ENCODE results near the gene ANXA6.
"Not testable (repeated sequence)": the region's sequence is repeated elsewhere in the genome, so short reads cannot be mapped to it uniquely, and the experiment has no call there.

Gene ANXA6

DNA sequence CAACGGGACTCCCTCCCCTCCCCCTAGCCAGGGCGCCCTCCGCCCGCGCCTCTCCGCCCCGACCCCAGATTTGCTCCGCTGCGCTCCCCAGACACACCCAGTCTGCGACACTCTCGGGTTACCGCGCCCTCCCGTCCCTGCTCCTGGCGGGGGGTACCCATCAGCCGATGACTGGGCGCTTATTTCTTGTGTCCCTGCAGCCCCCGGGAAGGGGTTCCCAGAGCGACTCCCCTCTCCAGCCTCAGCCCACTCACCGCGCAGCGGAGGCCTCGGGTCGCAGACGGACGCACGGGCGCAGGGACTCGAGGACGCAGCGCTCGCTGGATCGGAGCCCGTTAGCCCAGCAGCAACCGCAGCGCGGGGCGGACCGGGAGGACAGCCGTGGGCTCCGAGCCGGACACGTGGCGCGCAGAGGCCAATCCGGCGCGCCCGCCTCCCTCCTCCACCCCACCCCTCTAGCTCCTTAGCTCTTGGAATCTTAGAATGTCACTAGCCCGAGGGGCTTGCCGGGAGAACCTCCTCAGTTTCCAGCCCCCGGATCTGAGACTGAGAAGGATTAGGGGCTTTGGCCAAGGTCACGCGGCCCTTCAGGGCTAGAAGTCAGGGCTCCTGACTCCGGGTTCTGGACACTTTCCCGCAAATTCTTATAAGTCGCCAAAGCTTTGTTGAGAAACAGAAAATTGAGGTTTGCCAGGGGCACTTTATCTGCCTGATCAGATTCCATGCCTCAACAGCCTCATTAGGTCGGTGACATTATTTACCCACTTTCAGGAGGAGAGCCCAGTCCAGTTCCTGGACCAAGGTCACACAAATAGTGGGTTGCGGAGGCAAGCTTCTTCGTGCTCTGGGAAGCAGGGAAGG, at the start of gene ANXA6:
Gene ANXA6, minus strand, starts transcription at position 354 of the 861 bp plus-strand sequence. CDS start 9,878 bp downstream, outside the sequence.
- H3K36me3 Mint-ChIP-seq, result peaks cover 43% of the 10 kb centered on the region
- H3K27ac Mint-ChIP-seq, result peak within 1 kb of the TSS; percentile 90
- peak within 1 kb of the TSS; percentile 96 for H3K4me3 Mint-ChIP-seq
- DNase-seq (ENCODE audit: low spot score in 2 of 2), result peak; percentile 64 to 82
- no peaks in the 10 kb centered on the region for H3K9me3 Mint-ChIP-seq
- peaks cover 60% of the 10 kb centered on the region for H3K4me1 Mint-ChIP-seq
- ATAC-seq, result peak; percentile 85

DNA sequence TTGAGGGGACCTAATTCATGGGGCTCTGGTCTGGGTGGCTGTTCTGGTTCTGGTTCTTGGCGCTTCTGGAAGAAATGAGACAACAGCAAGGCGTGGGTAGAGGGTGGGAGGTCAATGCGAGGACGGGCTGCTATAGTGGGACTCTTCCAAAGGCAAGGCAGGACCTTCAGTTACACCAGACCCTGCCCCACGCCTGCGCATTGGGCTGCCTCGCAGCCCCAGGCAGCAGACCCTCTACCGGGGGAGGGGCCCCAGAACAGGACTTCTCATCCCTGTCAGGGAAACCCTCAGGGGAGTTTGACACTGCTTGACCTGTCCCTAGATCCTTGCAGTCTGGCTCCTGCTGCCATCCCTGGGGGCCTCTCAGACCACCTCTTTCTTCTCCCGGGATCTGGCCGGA, 47.8 kb upstream of the ANXA6 start:
- H3K4me3 Mint-ChIP-seq, result no peak overlapping the region
- DNase-seq (ENCODE audit: low spot score in 2 of 2), result no peak
- ATAC-seq, result no peak
- peak overlapping the region; percentile 72 for H3K27ac Mint-ChIP-seq
- peaks cover 41% of the 10 kb centered on the region for H3K4me1 Mint-ChIP-seq
- peaks cover 30% of the 10 kb centered on the region for H3K36me3 Mint-ChIP-seq
- no peaks in the 10 kb centered on the region for H3K9me3 Mint-ChIP-seq

DNA sequence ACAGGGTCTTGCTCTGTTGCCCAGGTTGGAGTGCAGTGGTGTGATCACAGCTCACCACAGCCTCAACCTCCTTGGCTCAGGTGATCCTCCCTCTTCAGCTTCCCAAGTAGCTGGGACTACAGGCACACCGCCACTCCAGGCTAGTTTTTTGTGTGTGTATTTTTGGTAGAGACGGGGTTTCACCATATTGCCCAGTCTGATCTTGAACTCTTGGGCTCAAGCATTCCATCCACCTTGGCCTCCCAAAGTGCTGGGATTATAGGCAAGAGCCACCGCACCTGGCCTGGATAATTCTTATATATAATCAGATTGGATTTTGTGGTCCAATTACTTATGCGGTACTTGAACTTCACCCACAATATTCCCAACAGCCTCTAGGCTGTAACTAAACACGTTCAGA, 46.5 kb upstream of the ANXA6 start:
- no peak for ATAC-seq
- Mint-ChIP-seq H3K36me3 (peaks cover 44% of the 10 kb centered on the region), H3K4me3 (no peak overlapping the region), H3K4me1 (peaks cover 38% of the 10 kb centered on the region), H3K27ac (peak overlapping the region; percentile 50), H3K9me3 (no peaks in the 10 kb centered on the region)
- no peak for DNase-seq (ENCODE audit: low spot score in 2 of 2)

DNA sequence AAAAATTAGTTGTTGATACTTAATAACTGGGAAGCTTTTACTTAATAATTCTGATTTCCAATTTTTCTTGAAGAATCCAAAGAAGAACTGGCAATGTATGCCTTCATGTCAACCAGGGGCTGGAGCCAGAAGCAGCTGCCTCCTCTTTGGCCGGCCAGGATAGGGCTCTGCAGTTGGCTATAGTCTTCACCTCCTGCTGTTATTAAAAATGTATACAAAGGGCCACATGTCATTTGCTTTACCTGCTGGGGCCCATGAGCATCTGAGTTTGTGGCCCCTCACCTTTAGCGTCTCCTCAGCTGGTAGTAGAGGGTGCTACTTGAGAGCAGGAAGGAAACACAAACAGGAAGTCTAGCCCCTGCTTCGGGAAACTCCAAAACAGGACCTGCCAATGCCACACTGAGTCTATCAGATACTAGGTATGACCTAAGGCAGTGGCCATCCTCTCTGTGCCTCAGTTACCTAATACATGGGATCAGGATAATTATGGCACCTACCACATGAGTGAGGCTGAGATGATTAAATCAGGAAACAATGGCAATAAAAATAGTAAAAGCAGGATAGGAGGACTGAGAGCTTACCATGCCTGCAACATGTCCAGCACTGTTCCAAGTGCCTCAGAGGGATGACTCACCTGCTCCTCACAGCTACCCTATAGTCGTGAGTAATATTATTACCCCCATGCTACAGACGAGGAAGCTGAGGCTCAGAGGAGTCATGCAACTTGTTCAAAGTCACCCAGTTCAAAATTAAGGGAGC, 45.0 kb upstream of the ANXA6 start:
- peaks cover 58% of the 10 kb centered on the region for H3K36me3 Mint-ChIP-seq
- H3K4me3 Mint-ChIP-seq, result peak overlapping the region; percentile 28
- H3K4me1 Mint-ChIP-seq, result peaks cover 28% of the 10 kb centered on the region
- peak in 1 of 2 donors; percentile 67 for DNase-seq (ENCODE audit: low spot score in 2 of 2)
- peak overlapping the region; percentile 91 for H3K27ac Mint-ChIP-seq
- no peaks in the 10 kb centered on the region for H3K9me3 Mint-ChIP-seq
- ATAC-seq, result peak; percentile 99

DNA sequence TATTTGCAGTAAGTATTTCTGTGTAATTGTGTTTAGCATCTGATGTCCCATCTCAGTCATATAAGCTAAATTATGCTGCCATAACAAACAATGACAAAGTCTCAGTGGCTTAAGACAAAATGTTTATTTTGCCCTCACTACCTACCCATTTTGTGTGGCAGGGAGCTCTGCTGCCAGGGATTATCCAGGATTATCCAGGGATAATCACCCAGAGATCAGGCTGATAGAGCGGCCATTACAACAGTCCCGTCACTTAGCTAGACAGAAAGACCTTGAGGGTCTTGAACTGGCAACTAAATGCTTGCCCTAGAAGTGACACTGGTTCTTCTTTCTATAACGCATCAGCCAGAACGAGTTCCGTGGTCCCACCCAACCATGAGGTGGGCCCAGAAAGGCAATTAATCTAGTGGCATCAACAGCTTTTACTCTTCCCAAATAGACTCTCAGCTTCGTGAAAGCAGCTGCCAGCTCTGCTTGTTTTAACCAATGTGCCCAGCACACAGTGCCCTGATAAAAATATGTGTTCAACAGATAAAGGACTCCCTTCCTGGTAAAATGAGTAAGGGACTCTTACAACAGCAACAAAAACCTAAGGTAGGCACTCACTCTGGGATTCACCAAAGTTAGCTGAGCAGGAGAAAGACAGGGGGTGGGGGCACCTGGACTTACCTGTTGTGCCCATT, 43.5 kb upstream of the ANXA6 start:
- peaks cover 72% of the 10 kb centered on the region for H3K36me3 Mint-ChIP-seq
- H3K9me3 Mint-ChIP-seq, result no peaks in the 10 kb centered on the region
- no peak for ATAC-seq
- H3K4me1 Mint-ChIP-seq, result peaks cover 36% of the 10 kb centered on the region
- H3K4me3 Mint-ChIP-seq, result no peak overlapping the region
- H3K27ac Mint-ChIP-seq, result peak overlapping the region; percentile 91
- DNase-seq (ENCODE audit: low spot score in 2 of 2), result no peak

DNA sequence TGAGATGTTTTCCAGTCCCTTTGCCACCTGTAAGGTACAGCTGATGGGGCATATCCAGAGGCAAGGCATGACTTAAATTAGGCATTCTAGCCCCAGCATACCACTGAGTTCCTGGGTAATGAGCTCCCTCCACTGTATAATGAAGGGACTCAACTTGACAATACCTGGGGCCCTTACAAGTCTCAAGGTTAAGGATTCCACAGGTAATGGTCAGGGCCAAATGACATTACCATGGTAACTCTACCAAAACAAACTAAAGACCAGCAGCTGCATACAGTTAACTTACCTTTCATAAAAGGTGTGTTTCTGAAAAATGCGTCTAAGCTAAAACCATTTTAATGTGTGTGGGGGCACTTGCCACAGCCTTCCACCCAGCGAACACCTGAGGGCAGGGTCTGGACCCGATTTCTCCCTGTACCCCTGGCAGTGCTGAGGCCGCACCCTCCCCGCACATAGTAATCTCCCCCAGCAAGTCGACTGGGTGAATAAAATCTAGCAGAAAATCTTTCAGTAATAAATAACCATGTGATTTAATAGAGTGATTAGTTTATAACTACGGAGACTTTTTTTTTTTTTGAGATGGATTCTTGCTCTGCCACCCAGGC, 42.1 kb upstream of the ANXA6 start:
- Mint-ChIP-seq H3K4me3 (no peak overlapping the region), H3K4me1 (peaks cover 37% of the 10 kb centered on the region)
- DNase-seq (ENCODE audit: low spot score in 2 of 2), result no peak

DNA sequence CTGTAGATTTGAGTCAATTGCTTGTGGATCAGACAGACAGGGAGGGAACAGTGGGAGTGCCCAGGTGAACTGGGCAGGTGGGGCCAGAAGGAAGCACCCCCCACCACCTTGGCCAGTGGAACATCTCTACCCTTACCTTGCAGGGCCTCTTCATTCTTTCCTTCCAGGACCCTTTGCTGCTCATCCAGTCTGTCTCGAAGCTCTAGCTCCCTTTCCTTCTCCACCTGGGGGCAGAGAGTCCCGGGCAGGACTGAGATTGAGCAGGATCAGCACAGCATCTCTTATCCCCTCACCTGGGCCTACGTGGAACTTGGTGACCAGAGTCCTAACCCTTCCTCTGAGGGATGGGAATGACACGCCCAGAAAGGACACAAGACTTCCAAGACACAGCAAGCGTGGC, 41.3 kb upstream of the ANXA6 start:
- Mint-ChIP-seq H3K9me3 (no peaks in the 10 kb centered on the region), H3K27ac (peak overlapping the region; percentile 91), H3K36me3 (peaks cover 85% of the 10 kb centered on the region), H3K4me3 (no peak overlapping the region), H3K4me1 (peaks cover 37% of the 10 kb centered on the region)
- DNase-seq (ENCODE audit: low spot score in 2 of 2) (no peak), ATAC-seq (no peak)

More for the DNA sequence above, 42.1 kb upstream of the ANXA6 start:
- H3K27ac Mint-ChIP-seq, result peak overlapping the region; percentile 91
- no peaks in the 10 kb centered on the region for H3K9me3 Mint-ChIP-seq
- ATAC-seq, result no peak
- peaks cover 85% of the 10 kb centered on the region for H3K36me3 Mint-ChIP-seq

DNA sequence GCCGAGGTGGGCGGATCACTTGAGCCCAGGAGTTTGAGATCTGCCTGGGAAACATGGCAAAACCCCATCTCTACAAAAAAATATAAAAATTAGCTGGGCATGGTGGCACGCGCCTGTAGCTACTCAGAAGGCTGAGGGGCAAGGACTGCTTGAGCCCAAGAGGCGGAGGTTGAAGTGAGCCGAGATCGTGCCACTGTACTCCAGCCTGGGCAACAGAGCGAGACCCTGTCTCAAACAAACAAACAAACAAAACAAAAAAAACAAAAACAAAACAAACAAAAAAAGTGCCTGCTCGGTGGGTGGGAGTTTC, 39.7 kb upstream of the ANXA6 start:
- DNase-seq (ENCODE audit: low spot score in 2 of 2); H3K4me3 Mint-ChIP-seq; ATAC-seq; H3K9me3 Mint-ChIP-seq: not testable (repeated sequence)
- peaks cover 97% of the 10 kb centered on the region for H3K36me3 Mint-ChIP-seq
- H3K4me1 Mint-ChIP-seq, result peaks cover 35% of the 10 kb centered on the region
- H3K27ac Mint-ChIP-seq, result peak overlapping the region; percentile 91

DNA sequence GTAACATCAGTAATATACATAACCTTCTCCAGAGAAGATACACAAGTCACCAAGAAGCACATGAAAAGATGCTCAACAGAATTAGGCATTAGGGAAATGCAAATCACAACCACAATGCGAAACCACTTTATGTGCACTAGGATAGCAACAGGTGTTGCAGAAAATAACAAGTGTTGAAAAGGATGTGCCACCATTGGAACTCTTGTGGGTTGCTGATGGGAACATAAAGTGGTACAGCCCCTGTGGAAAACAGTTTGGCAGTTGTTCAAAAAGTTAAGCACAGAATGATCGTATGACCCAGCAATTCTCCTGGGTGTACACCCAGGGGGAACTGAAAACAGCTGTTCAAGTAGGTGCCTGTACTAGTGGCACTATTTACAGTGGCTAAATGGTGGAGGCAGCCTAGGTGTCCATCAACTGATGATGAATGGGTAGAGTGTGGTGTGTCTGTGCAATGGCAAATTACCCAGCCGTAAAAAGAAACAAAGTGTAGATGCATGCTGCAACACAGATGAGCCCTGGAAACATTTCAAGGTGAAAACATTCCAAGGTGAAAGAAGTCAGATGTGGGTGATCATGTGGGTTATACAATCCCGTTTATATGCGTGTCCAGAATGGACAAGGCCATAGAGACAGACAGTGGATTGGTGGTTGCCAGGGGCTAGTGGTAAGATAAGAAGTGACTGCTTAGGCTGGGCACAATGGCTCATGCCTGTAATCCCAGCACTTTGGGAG, 39.1 kb upstream of the ANXA6 start:
- peak overlapping the region; percentile 82 for H3K27ac Mint-ChIP-seq
- ATAC-seq, result peak; percentile 28
- peaks cover 98% of the 10 kb centered on the region for H3K36me3 Mint-ChIP-seq
- peaks cover 2% of the 10 kb centered on the region for H3K9me3 Mint-ChIP-seq
- DNase-seq (ENCODE audit: low spot score in 2 of 2), result no peak
- no peak overlapping the region for H3K4me3 Mint-ChIP-seq
- H3K4me1 Mint-ChIP-seq, result peaks cover 37% of the 10 kb centered on the region

DNA sequence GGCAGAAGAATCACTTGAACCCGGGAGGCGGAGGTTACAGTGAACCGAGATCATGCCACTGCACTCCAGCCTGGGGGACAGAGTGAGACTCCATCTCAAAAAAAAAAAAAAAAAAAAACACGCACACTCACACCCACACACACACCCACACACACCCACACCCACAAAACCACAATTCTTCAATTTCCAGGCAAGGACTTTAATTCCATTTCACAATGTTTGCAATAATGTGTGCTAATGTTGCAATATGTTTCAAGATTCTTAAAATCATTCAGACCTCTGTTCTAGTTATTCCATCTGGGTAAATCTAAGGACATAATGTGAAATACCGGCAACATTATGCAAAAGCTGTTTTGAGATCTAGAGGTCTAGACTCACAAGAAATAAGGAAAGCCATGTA, 38.0 kb upstream of the ANXA6 start:
- H3K4me1 Mint-ChIP-seq, result peaks cover 47% of the 10 kb centered on the region
- DNase-seq (ENCODE audit: low spot score in 2 of 2) (no peak), ATAC-seq (no peak)
- peaks cover 7% of the 10 kb centered on the region for H3K9me3 Mint-ChIP-seq
- H3K27ac Mint-ChIP-seq, result peak overlapping the region; percentile 82
- H3K4me3 Mint-ChIP-seq, result no peak overlapping the region
- H3K36me3 Mint-ChIP-seq, result peaks cover 98% of the 10 kb centered on the region

DNA sequence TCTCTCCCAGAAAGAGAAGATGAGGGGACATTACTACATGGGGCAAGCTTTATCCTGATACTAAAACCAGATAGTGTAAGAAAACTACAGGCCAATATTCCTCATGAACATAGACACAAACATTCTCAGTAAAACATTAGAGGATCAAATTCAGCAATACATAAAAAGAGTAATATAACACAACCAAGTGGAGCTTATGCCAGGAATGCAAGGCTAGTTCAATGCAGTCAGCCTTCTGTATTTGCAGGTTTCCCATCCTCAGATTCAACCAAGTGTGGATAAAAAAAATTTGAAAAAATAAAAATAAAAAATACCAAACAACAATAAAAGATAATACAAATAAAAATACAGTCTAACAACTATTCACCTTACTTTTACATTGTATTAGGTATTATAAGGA, 35.0 kb upstream of the ANXA6 start:
- Mint-ChIP-seq H3K36me3 (peaks cover 93% of the 10 kb centered on the region), H3K4me1 (peaks cover 51% of the 10 kb centered on the region), H3K27ac (peak overlapping the region; percentile 52), H3K9me3 (peaks cover 15% of the 10 kb centered on the region), H3K4me3 (no peak overlapping the region)
- no peak for ATAC-seq
- DNase-seq (ENCODE audit: low spot score in 2 of 2), result no peak

DNA sequence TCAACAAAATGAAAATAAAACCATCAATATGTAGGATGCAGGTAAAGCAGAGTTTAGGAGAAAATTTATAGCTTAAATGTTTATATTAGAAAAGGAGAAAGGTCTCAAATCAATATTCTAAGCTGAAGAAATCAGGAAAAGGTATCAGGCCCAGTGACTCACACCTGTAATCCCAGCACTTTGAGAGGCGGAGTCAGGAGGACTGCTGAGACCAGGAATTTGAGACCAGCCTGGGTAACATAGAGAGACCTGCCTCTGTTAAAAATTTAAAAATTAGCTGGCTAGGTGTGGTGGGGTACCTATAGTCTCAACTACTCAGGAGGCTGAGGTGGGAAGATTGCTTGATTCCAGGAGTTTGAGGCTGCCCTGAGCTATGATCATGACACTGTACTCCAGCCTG, 34.1 kb upstream of the ANXA6 start:
- H3K4me3 Mint-ChIP-seq, result no peak overlapping the region
- H3K4me1 Mint-ChIP-seq, result peaks cover 49% of the 10 kb centered on the region
- H3K27ac Mint-ChIP-seq, result peak overlapping the region; percentile 52
- ATAC-seq (no peak), DNase-seq (ENCODE audit: low spot score in 2 of 2) (no peak)
- H3K9me3 Mint-ChIP-seq, result peaks cover 15% of the 10 kb centered on the region
- H3K36me3 Mint-ChIP-seq, result peaks cover 92% of the 10 kb centered on the region

DNA sequence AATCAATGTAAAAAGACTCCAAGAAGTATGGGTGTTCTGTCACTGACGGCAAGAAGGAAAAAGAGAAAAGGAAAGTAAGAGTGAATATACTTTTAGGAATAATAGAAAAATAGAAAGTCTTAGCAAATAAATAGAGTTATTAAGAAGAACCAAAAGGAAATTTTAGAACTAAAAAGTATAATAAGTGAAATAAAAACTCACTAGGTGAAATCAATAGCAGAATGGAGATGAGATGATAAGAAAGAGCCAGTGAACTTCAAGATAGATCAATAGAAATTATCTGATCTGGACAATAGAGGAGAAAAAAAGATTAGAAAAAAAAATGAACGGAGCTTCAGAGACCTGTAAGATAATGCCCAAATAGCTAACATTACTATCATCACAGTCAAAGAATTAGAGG, 31.6 kb upstream of the ANXA6 start:
- Mint-ChIP-seq H3K27ac (no peak overlapping the region), H3K36me3 (peaks cover 86% of the 10 kb centered on the region), H3K4me3 (no peak overlapping the region), H3K9me3 (peaks cover 15% of the 10 kb centered on the region), H3K4me1 (peaks cover 33% of the 10 kb centered on the region)
- no peak for ATAC-seq
- DNase-seq (ENCODE audit: low spot score in 2 of 2), result no peak

DNA sequence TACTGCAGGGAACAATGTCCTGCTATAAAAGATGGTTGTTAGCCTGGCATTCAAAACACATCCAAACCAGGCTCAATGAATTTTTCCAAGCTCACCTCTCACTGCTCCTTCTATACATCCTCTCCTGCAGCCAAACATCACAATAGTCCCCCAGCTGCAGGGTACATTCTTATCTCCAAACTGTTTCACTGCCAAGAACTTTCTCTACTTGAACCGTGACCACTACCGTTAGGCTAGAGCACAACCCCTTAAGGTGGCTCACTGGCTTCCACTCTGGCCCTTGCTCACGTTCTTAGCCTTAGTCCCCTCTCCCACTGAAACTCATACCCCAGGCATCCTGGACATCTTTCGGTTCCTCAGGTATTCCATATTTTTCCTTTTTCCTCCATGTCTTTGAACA, 29.0 kb upstream of the ANXA6 start:
- Mint-ChIP-seq H3K4me1 (peaks cover 23% of the 10 kb centered on the region), H3K27ac (peak overlapping the region; percentile 12), H3K36me3 (peaks cover 84% of the 10 kb centered on the region), H3K4me3 (no peak overlapping the region), H3K9me3 (peaks cover 12% of the 10 kb centered on the region)
- DNase-seq (ENCODE audit: low spot score in 2 of 2) (no peak), ATAC-seq (no peak)
